GM12872 (cell line): ENCODE results near the gene AIM2.
A peak's percentile ranks its signal among the peaks of the same experiment; 100 is the strongest.

Experiments
- TF ChIP-seq, protein P1 (sequence below): IDR thresholded peaks from 3 replicates; pipeline ENCODE4 v1.5.1; 2011; ENCODE audit warnings: low read depth, mild to moderate bottlenecking, low read length, moderate library complexity; ENCODE audit not compliant: insufficient read depth

AIM2 gene

GRCh38 chr1:159098596-159098995 lies 22.0 kb upstream of the AIM2 start:
- TF ChIP-seq, protein P1, sequence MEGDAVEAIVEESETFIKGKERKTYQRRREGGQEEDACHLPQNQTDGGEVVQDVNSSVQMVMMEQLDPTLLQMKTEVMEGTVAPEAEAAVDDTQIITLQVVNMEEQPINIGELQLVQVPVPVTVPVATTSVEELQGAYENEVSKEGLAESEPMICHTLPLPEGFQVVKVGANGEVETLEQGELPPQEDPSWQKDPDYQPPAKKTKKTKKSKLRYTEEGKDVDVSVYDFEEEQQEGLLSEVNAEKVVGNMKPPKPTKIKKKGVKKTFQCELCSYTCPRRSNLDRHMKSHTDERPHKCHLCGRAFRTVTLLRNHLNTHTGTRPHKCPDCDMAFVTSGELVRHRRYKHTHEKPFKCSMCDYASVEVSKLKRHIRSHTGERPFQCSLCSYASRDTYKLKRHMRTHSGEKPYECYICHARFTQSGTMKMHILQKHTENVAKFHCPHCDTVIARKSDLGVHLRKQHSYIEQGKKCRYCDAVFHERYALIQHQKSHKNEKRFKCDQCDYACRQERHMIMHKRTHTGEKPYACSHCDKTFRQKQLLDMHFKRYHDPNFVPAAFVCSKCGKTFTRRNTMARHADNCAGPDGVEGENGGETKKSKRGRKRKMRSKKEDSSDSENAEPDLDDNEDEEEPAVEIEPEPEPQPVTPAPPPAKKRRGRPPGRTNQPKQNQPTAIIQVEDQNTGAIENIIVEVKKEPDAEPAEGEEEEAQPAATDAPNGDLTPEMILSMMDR, result no peak

GRCh38 chr1:159092036-159092760 lies 15.6 kb upstream of the AIM2 start:
- TF ChIP-seq, protein P1, result no peak

DNA sequence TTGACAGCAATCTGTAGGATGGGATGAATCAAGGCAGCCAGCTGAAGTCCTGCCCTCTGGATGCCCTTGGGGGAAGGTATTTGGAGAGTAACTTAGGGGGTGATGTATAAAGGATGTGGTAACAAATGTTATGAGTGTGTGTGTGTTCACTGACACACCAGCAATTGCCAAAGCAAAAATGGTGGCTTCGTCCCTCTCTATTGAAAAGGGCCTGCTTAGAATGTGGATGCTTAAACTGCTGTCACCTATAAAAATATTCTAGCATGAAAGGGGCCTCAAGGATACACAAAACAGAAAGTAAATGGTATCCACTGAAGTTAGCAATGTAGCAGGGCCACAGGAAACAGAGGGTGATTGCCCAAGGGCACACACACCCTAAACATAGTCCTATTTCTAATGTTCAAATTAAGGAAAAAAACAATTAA lies 15.1 kb upstream of the AIM2 start:
- TF ChIP-seq, protein P1, result no peak

GRCh38 chr1:159091180-159091560 lies 14.6 kb upstream of the AIM2 start:
- TF ChIP-seq, protein P1, result no peak

GRCh38 chr1:159090286-159091179 lies 14.0 kb upstream of the AIM2 start:
- TF ChIP-seq, protein P1, result no peak

- TF ChIP-seq, protein P1, result peak; percentile 77
Measured at GRCh38 chr1:159089184-159089791, 12.7 kb upstream of the AIM2 start.

- TF ChIP-seq, protein P1, result no peak
Measured at GRCh38 chr1:159088546-159089183, 12.1 kb upstream of the AIM2 start.
